ENCODE results near the gene CYP27C1. TPM values are rescaled to one million over a fixed set of nuclear protein-coding genes. Genes with fewer than 3 reads are reported as not detected.
A peak's percentile ranks its signal among the peaks of the same experiment; 100 is the strongest.
"Not testable (repeated sequence)": the region's sequence is repeated elsewhere in the genome, so short reads cannot be mapped to it uniquely, and the experiment has no call there.

CYP27C1 gene
- total and polyA plus RNA-seq, 10 of the 15 experiments (the other 5 are each of a cell fraction or from before 2014, with no cell fraction given): not detected

GRCh38 chr2:127224135-127224534 is 4.0 kb upstream of the CYP27C1 start:
- intact Hi-C loops (cut with micrococcal nuclease; ENCODE audit: unreplicated experiment); H3K4me2 ChIP-seq (ENCODE audit: control insufficient read depth, insufficient read depth); BruUV-seq (replicated peaks); H3K27ac ChIP-seq (ENCODE audit: control insufficient read depth, insufficient read depth); H3K9ac ChIP-seq (ENCODE audit: control insufficient read depth, insufficient read depth, low read length); FAIRE-seq; POLR2A ChIA-PET; DNase-seq (ENCODE audit: low read depth, low spot score); H3K4me1 ChIP-seq (ENCODE audit: control insufficient read depth, insufficient read depth, low read length); H3K4me3 ChIP-seq; in situ Hi-C loops (cut with MboI); H3K27me3 ChIP-seq (replicated peaks in 1 of 2; ENCODE audit: control insufficient read depth in 2 of 2, insufficient read depth in 2 of 2, low read length in 1 of 2); H2AFZ ChIP-seq (ENCODE audit: control insufficient read depth, low read depth, low read length); H3K9me3 ChIP-seq (replicated peaks; ENCODE audit: control insufficient read depth, insufficient read depth, low read length); RAD21 ChIA-PET (ENCODE audit: unreplicated experiment); H3K36me3 ChIP-seq (ENCODE audit: control insufficient read depth in 2 of 2, insufficient read depth in 2 of 2, low read length in 1 of 2); H4K20me1 ChIP-seq (ENCODE audit: control insufficient read depth, insufficient read depth); ATAC-seq; H3K79me2 ChIP-seq (ENCODE audit: control insufficient read depth, insufficient read depth, low read length): not testable (repeated sequence)
- 35% methylated on average over 5 of the region's 5 CpGs for WGBS (ENCODE audit: insufficient coverage, insufficient replicate concordance, low lambda C conversion rate, missing lambda C conversion rate)
- SMC1A ChIA-PET (ENCODE audit: uncharacterized antibody, unreplicated experiment): interaction anchor here (1.0 kb wide), 1 partner anchor 14 kb away, joined by 3 read pairs; no protein-coding TSS in a partner anchor
- CTCF ChIA-PET: interaction anchor here (0.7 kb wide), 1 partner anchor 133 kb away, joined by 4 read pairs; no protein-coding TSS in a partner anchor

DNA sequence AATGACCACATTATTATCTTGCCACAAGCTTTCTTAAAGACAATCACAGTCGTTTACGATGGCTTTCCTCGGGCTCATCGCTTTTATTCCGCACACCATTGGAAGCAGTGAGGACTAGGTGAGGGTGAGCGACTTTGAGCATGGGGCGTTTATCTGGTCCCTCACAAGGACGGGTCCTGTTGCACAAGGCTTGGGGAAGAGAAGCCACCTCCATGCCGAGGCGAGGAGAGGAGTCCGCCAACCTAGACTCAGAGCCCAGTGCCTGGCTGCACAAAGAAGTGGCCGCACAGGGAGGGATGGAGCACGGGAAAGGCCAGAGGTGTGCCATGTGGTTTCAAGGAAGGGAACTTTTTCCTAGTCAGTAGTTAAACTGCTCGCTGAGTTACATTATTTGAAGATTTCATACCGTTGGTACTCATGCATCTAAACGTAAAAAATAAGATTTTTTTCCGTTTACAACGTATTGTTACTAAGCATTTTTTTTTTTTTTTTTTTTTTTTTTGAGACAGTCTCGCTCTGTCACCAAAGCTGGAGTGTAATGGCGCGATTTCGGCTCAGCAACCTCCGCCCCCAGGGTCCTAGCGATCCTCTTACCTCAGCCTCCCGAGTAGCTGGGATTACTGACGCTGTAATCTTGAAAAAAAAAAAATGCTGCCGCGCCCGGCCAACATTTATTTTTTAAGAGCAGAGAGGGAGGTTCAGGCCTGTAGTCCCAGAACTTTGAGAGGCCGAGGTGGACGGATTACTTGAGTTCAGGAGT is 849 bp upstream of the CYP27C1 start:
- no peak overlapping the region for H2AFZ ChIP-seq (ENCODE audit: control insufficient read depth, low read depth, low read length)
- in situ Hi-C loops (cut with MboI) (no loop called here), intact Hi-C loops (cut with micrococcal nuclease; ENCODE audit: unreplicated experiment) (no loop called here)
- H3K27ac ChIP-seq (ENCODE audit: control insufficient read depth, insufficient read depth): no peak overlapping the region
- DNase-seq (ENCODE audit: low read depth, low spot score): no peak
- RAD21 ChIA-PET (ENCODE audit: unreplicated experiment): no interaction called here
- WGBS (ENCODE audit: insufficient coverage, insufficient replicate concordance, low lambda C conversion rate, missing lambda C conversion rate): 50% methylated on average over 30 of the region's 31 CpGs
- no peaks in the 10 kb centered on the region for H4K20me1 ChIP-seq (ENCODE audit: control insufficient read depth, insufficient read depth)
- H3K36me3 ChIP-seq (ENCODE audit: control insufficient read depth in 2 of 2, insufficient read depth in 2 of 2, low read length in 1 of 2): no peaks in the 10 kb centered on the region
- no peaks in the 10 kb centered on the region for H3K79me2 ChIP-seq (ENCODE audit: control insufficient read depth, insufficient read depth, low read length)
- no peak overlapping the region for H3K9ac ChIP-seq (ENCODE audit: control insufficient read depth, insufficient read depth, low read length)
- BruUV-seq (replicated peaks): no TSS peak
- peak; percentile 27; the same call in 1 of the 3 replicates for ATAC-seq
- TF ChIP-seq EP300 (IDR thresholded peaks at IDR 0.05; ENCODE audit: borderline replicate concordance in 1 of 2, control insufficient read depth in 1 of 2, low read depth in 2 of 2, low read length in 2 of 2) (no peak), ATF3 (IDR thresholded peaks at IDR 0.05; ENCODE audit: borderline replicate concordance, extremely low read depth, low read depth, low read length) (no peak), POLR2AphosphoS5 (IDR thresholded peaks at IDR 0.05; ENCODE audit: low read length) (no peak), CTCF (IDR thresholded peaks at IDR 0.05 in 2 of 3, conservative IDR thresholded peaks at IDR 0.05 in 1 of 3; ENCODE audit: control insufficient read depth in 2 of 3, extremely low read depth in 1 of 3, insufficient read depth in 1 of 3, low read depth in 3 of 3, low read length in 3 of 3) (no peak)
- FAIRE-seq: no peak
- SMC1A ChIA-PET (ENCODE audit: uncharacterized antibody, unreplicated experiment): no interaction called here
- no peak overlapping the region for H3K4me2 ChIP-seq (ENCODE audit: control insufficient read depth, insufficient read depth)
- H3K4me3 ChIP-seq: no peak overlapping the region
- CTCF ChIA-PET: no interaction called here
- H3K27me3 ChIP-seq (replicated peaks in 1 of 2; ENCODE audit: control insufficient read depth in 2 of 2, insufficient read depth in 2 of 2, low read length in 1 of 2): peaks cover 4 to 7% of the 10 kb centered on the region in 2 experiments
- no peaks in the 10 kb centered on the region for H3K4me1 ChIP-seq (ENCODE audit: control insufficient read depth, insufficient read depth, low read length)
- no peaks in the 10 kb centered on the region; the same call in 2 of the 3 replicates for H3K9me3 ChIP-seq (replicated peaks; ENCODE audit: control insufficient read depth, insufficient read depth, low read length)
- POLR2A ChIA-PET: interaction anchor here (0.6 kb wide), 2 partner anchors 41 to 65 kb away, joined by 3 to 8 read pairs; no protein-coding TSS in a partner anchor
